Measurements from ENCODE around the gene LRGUK.

Gene LRGUK

DNA sequence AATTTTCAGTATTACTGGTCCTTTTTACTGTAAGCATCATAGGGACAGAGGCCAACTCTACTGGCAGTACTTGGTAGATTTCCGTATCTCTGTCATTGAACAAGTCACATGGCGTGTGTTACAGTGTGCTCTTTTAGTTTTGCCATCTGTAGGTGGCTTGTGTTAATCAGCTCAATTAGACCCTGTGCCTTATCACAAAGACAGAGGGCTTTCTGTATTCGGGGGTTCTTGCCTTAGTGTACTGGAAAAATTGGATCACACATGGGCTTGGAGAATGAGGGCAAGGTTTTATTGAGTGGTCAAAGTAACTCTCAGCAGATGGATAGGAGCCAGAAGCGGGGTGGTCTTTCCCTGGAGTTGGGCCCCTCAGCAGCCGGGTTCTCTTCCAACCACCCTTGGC lies 21.3 kb upstream of the LRGUK start:
- Histone ChIP-seq H3K27me3 (ENCODE audit: insufficient read depth, insufficient read length) (no peaks in the 10 kb centered on the region), H3K36me3 (ENCODE audit: insufficient read depth, insufficient read length, low read length) (no peaks in the 10 kb centered on the region), H3K4me1 (ENCODE audit: insufficient read depth, insufficient read length) (no peaks in the 10 kb centered on the region), H3K9ac (ENCODE audit: insufficient read length, low read depth) (no peak overlapping the region), H3K9me3 (ENCODE audit: insufficient read depth, low read length) (no peaks in the 10 kb centered on the region), H3K4me3 (ENCODE audit: insufficient read length, low read depth) (no peak overlapping the region)
- no peak for TF ChIP-seq ZNF274 (IDR thresholded peaks at IDR 0.05; ENCODE audit: low read depth, low read length)
- TF ChIP-seq YY1 (IDR thresholded peaks at IDR 0.05; ENCODE audit: insufficient read depth, insufficient read length), result no peak
- no peak for TF ChIP-seq SUZ12 (IDR thresholded peaks at IDR 0.05; ENCODE audit: extremely low read depth, insufficient read depth, insufficient read length)
- no peak for DNase-seq (ENCODE audit: low read depth, low spot score)

DNA sequence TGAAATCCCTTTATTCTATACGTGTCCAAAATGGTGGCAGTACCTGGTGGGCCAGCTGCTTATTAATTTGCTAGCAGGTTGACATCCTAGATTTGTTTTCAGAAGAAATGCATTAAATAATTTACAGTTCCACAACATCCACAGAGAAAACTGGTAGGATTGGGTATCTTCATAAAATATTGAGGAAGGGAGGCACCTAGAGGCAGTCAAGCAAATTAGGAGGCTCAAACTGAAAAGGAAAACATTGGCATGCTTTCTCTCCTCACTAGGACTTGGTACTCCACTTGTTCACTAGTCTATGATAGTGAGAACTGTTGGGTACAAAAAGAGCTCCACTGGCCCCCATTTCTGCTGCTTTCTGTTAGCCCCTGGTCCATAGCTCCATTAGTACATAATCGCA lies 18.3 kb upstream of the LRGUK start:
- H3K27me3 ChIP-seq (ENCODE audit: insufficient read depth, insufficient read length), result no peaks in the 10 kb centered on the region
- H3K4me1 ChIP-seq (ENCODE audit: insufficient read depth, insufficient read length), result no peaks in the 10 kb centered on the region
- TF ChIP-seq ZNF274 (IDR thresholded peaks at IDR 0.05; ENCODE audit: low read depth, low read length) (no peak), YY1 (IDR thresholded peaks at IDR 0.05; ENCODE audit: insufficient read depth, insufficient read length) (no peak), SUZ12 (IDR thresholded peaks at IDR 0.05; ENCODE audit: extremely low read depth, insufficient read depth, insufficient read length) (no peak)
- no peaks in the 10 kb centered on the region for H3K36me3 ChIP-seq (ENCODE audit: insufficient read depth, insufficient read length, low read length)
- DNase-seq (ENCODE audit: low read depth, low spot score), result no peak
- no peak overlapping the region for H3K9ac ChIP-seq (ENCODE audit: insufficient read length, low read depth)
- H3K9me3 ChIP-seq (ENCODE audit: insufficient read depth, low read length), result no peaks in the 10 kb centered on the region
- no peak overlapping the region for H3K4me3 ChIP-seq (ENCODE audit: insufficient read length, low read depth)

DNA sequence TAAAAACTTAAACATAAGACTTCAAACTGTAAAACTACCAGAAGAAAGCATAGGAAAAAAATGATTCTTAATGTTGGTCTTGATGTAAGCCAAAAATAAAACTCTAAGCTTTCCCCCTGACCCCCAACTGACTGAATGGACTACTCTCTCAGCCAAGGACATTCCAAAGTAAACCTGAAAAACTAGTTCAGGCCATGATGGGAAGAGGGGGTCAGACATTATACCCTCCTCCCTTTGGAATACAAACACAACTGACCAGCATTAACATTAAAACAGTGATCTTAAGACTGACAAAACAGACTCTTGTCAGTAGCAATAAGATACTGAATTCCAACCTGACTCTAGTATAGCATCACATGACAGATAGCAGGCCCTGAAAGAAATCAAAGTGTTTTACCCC lies 13.5 kb upstream of the LRGUK start:
- TF ChIP-seq SUZ12 (IDR thresholded peaks at IDR 0.05; ENCODE audit: extremely low read depth, insufficient read depth, insufficient read length) (no peak), ZNF274 (IDR thresholded peaks at IDR 0.05; ENCODE audit: low read depth, low read length) (no peak)
- H3K27me3 ChIP-seq (ENCODE audit: insufficient read depth, insufficient read length), result no peaks in the 10 kb centered on the region
- no peaks in the 10 kb centered on the region for H3K4me1 ChIP-seq (ENCODE audit: insufficient read depth, insufficient read length)
- DNase-seq (ENCODE audit: low read depth, low spot score), result no peak
- no peak overlapping the region for H3K4me3 ChIP-seq (ENCODE audit: insufficient read length, low read depth)
- no peaks in the 10 kb centered on the region for H3K36me3 ChIP-seq (ENCODE audit: insufficient read depth, insufficient read length, low read length)
- no peaks in the 10 kb centered on the region for H3K9me3 ChIP-seq (ENCODE audit: insufficient read depth, low read length)
- H3K9ac ChIP-seq (ENCODE audit: insufficient read length, low read depth), result no peak overlapping the region

DNA sequence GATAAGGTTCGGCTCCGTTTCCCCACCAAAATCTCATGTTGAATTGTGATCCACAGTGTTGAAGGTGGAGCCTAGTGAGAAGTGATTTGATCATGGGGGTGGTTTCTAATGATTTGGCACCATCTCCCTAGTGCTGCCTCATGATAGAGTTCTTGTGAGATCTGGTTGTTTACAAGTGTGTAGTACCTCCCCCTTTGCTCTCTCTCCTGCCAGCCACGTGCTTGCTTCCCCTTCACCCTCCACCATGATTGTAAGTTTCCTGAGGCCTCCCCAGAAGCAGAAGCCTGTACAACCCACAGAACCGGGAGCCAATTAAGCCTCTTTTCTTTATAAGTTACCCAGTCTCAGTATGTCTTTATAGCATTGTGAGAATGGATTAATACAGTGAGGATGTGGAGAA lies 12.1 kb upstream of the LRGUK start:
- no peak for DNase-seq (ENCODE audit: low read depth, low spot score)
- Histone ChIP-seq H3K4me1 (ENCODE audit: insufficient read depth, insufficient read length) (no peaks in the 10 kb centered on the region), H3K4me3 (ENCODE audit: insufficient read length, low read depth) (no peak overlapping the region), H3K9me3 (ENCODE audit: insufficient read depth, low read length) (no peaks in the 10 kb centered on the region), H3K36me3 (ENCODE audit: insufficient read depth, insufficient read length, low read length) (no peaks in the 10 kb centered on the region), H3K27me3 (ENCODE audit: insufficient read depth, insufficient read length) (no peaks in the 10 kb centered on the region), H3K9ac (ENCODE audit: insufficient read length, low read depth) (no peak overlapping the region)
- TF ChIP-seq YY1 (IDR thresholded peaks at IDR 0.05; ENCODE audit: insufficient read depth, insufficient read length), result no peak
- TF ChIP-seq SUZ12 (IDR thresholded peaks at IDR 0.05; ENCODE audit: extremely low read depth, insufficient read depth, insufficient read length), result no peak
- TF ChIP-seq ZNF274 (IDR thresholded peaks at IDR 0.05; ENCODE audit: low read depth, low read length), result no peak

DNA sequence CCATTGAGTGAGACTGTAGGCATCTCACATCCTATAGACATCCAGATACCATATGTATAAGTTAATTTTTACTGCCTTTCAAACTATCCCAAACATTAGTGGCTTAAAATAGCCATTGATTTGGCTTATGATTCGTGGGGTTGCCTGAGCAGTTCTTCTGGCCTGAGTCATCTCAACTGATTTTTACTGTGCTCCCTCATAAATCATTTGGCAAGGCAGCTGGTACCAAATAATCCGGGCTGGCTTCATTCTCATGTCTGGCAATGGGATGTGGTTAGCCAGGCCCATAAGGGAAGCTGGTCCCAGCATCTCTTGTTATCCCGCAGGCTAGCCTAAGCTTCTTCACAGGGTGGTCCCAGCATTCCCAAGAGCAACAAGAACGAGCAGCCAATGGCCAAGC lies 6.7 kb upstream of the LRGUK start:
- TF ChIP-seq YY1 (IDR thresholded peaks at IDR 0.05; ENCODE audit: insufficient read depth, insufficient read length), result no peak
- TF ChIP-seq SUZ12 (IDR thresholded peaks at IDR 0.05; ENCODE audit: extremely low read depth, insufficient read depth, insufficient read length), result no peak
- no peak for TF ChIP-seq ZNF274 (IDR thresholded peaks at IDR 0.05; ENCODE audit: low read depth, low read length)
- no peak overlapping the region for H3K9ac ChIP-seq (ENCODE audit: insufficient read length, low read depth)

DNA sequence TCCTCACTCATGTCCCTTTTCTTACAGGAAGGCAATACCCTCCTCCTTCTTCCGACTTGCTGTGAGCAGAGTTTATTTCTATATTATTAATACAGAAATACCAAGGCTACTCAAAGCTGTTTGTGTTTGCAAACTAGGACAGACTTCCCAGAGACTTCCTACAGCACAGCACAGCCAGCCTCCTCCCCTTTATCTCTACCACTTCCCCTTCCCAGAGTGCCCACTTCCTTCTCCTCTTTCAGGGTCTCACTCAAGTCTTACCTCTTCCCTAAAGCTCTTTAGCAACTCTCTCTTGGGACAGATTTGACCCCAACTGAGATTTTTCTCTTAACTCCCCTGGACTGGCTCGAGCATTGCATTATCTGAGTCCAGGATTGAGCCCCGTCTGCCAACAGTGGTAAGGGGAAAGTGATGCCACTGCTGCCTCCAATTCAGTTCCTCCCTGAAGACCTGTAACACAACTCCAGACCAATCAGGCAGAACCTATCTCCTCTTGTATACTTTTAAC lies 5.5 kb upstream of the LRGUK start:
- Histone ChIP-seq H3K4me1 (ENCODE audit: insufficient read depth, insufficient read length) (no peaks in the 10 kb centered on the region), H3K9me3 (ENCODE audit: insufficient read depth, low read length) (no peaks in the 10 kb centered on the region), H3K27me3 (ENCODE audit: insufficient read depth, insufficient read length) (peaks cover 4% of the 10 kb centered on the region), H3K4me3 (ENCODE audit: insufficient read length, low read depth) (no peak overlapping the region), H3K9ac (ENCODE audit: insufficient read length, low read depth) (no peak overlapping the region), H3K36me3 (ENCODE audit: insufficient read depth, insufficient read length, low read length) (no peaks in the 10 kb centered on the region)
- TF ChIP-seq YY1 (IDR thresholded peaks at IDR 0.05; ENCODE audit: insufficient read depth, insufficient read length), result no peak
- no peak for DNase-seq (ENCODE audit: low read depth, low spot score)

More for the DNA sequence above, 6.7 kb upstream of the LRGUK start:
- Histone ChIP-seq H3K9me3 (ENCODE audit: insufficient read depth, low read length) (no peaks in the 10 kb centered on the region), H3K4me3 (ENCODE audit: insufficient read length, low read depth) (no peak overlapping the region), H3K4me1 (ENCODE audit: insufficient read depth, insufficient read length) (no peaks in the 10 kb centered on the region), H3K36me3 (ENCODE audit: insufficient read depth, insufficient read length, low read length) (no peaks in the 10 kb centered on the region), H3K27me3 (ENCODE audit: insufficient read depth, insufficient read length) (no peaks in the 10 kb centered on the region)
- DNase-seq (ENCODE audit: low read depth, low spot score), result no peak

DNA sequence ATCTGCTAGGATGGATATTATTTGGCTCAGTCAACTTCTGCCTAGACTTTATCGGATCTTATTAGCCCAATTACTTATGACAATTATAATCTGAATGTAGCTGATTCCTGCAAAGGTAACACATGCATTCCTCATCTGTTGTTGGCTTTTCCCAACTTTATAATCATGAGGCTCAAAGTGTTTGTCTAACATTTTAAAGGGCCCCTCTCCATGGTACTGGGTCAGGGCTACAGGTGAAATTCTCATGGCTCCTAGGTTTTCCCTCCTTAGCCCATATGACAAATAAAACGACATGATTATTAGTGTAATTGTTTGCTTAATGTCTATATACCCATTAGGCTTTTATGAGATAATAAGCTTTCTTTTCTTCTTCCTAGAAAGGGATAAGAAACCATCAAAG lies 4.2 kb upstream of the LRGUK start:
- TF ChIP-seq ZNF274 (IDR thresholded peaks at IDR 0.05; ENCODE audit: low read depth, low read length) (no peak), SUZ12 (IDR thresholded peaks at IDR 0.05; ENCODE audit: extremely low read depth, insufficient read depth, insufficient read length) (no peak), YY1 (IDR thresholded peaks at IDR 0.05; ENCODE audit: insufficient read depth, insufficient read length) (no peak)
- Histone ChIP-seq H3K27me3 (ENCODE audit: insufficient read depth, insufficient read length) (peaks cover 8% of the 10 kb centered on the region), H3K4me3 (ENCODE audit: insufficient read length, low read depth) (no peak overlapping the region), H3K36me3 (ENCODE audit: insufficient read depth, insufficient read length, low read length) (no peaks in the 10 kb centered on the region), H3K9ac (ENCODE audit: insufficient read length, low read depth) (no peak overlapping the region), H3K9me3 (ENCODE audit: insufficient read depth, low read length) (no peaks in the 10 kb centered on the region), H3K4me1 (ENCODE audit: insufficient read depth, insufficient read length) (no peaks in the 10 kb centered on the region)
- no peak for DNase-seq (ENCODE audit: low read depth, low spot score)

DNA sequence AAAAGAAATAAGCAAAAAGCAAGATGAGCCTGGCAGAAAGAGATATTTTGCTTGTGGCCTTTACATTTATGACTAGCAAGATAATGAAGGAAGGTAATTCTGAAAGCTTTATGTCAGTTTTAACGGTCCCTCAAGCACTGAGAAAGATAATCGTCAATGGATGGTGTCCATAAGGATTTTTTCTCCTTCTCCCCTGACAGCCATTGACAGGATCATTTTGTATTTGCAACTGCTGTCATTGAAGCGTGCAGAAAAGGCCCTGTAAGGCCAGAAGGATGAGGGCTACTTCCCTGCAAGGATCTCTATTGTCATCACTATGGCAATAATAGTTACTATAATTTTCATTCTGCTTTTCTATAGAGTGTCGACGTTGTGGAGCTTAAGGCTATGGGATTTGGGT lies 994 bp upstream of the LRGUK start:
- Histone ChIP-seq H3K4me3 (ENCODE audit: insufficient read length, low read depth) (no peak overlapping the region), H3K9me3 (ENCODE audit: insufficient read depth, low read length) (no peaks in the 10 kb centered on the region), H3K27me3 (ENCODE audit: insufficient read depth, insufficient read length) (peaks cover 8% of the 10 kb centered on the region), H3K36me3 (ENCODE audit: insufficient read depth, insufficient read length, low read length) (no peaks in the 10 kb centered on the region), H3K4me1 (ENCODE audit: insufficient read depth, insufficient read length) (no peaks in the 10 kb centered on the region), H3K9ac (ENCODE audit: insufficient read length, low read depth) (no peak overlapping the region)
- TF ChIP-seq YY1 (IDR thresholded peaks at IDR 0.05; ENCODE audit: insufficient read depth, insufficient read length) (no peak), ZNF274 (IDR thresholded peaks at IDR 0.05; ENCODE audit: low read depth, low read length) (no peak)
- DNase-seq (ENCODE audit: low read depth, low spot score), result no peak

All from NT2/D1 (cell line).